A673 (cell line): ENCODE data around the gene RNF111.

Source experiments
- EZH2 ChIP-seq: fragments of 200-600 bp; sonication (generic); IDR thresholded peaks from 2 replicates; pipeline ENCODE4 v1.6.1; 2017; ENCODE audit warnings: borderline replicate concordance, low read depth, mild to moderate bottlenecking, mixed read lengths, antibody characterized with exemption, low read length; ENCODE audit not compliant: poor library complexity, severe bottlenecking
- TF ChIP-seq, protein P1 (sequence below): fragments of 300-800, 200-600 bp; sonication (generic); conservative IDR thresholded peaks from 2 replicates; pipeline ENCODE4 v1.5.1; 2017; ENCODE audit warnings: low read depth, mild to moderate bottlenecking, antibody characterized with exemption, low read length, moderate library complexity, mixed read lengths

GRCh38 chr15:59017449-59017848 lies 30.0 kb downstream of the RNF111 start:
- TF ChIP-seq, protein P1, sequence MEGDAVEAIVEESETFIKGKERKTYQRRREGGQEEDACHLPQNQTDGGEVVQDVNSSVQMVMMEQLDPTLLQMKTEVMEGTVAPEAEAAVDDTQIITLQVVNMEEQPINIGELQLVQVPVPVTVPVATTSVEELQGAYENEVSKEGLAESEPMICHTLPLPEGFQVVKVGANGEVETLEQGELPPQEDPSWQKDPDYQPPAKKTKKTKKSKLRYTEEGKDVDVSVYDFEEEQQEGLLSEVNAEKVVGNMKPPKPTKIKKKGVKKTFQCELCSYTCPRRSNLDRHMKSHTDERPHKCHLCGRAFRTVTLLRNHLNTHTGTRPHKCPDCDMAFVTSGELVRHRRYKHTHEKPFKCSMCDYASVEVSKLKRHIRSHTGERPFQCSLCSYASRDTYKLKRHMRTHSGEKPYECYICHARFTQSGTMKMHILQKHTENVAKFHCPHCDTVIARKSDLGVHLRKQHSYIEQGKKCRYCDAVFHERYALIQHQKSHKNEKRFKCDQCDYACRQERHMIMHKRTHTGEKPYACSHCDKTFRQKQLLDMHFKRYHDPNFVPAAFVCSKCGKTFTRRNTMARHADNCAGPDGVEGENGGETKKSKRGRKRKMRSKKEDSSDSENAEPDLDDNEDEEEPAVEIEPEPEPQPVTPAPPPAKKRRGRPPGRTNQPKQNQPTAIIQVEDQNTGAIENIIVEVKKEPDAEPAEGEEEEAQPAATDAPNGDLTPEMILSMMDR: no peak
- no peak for TF ChIP-seq EZH2
